HS-27A (cell line): Measurements from ENCODE around the gene KLHL29.

Experiments
- DNase-seq: peaks from one replicate; pipeline ENCODE4 v3.0.0-alpha.2; 2012; ENCODE audit warnings: low read depth, missing footprints

KLHL29 gene

DNA sequence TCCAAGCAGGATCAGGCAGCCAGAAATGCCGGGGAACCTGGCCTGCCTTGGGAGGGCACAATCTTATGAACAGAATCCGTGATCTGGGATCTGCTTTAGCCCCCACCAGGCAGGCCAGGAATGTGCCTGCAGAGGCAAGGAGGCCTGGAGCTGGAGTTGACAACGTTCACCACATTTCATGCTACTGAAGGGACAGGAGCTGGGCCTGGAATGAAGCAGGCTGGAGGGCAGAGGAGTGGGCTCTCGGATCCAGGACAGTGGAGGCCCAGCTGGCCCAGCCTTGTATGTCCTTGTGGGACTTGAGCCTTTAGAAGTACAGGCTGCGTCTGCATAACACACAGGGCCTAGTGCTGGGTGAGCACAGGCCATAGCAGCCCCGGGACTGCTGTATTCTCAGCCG, 91.8 kb downstream of the KLHL29 start:
- no peak for DNase-seq

- no peak for DNase-seq
These were observed 92.4 kb downstream of the KLHL29 start for GRCh38 chr2:23477392-23477791.

GRCh38 chr2:23478087-23478932, 93.3 kb downstream of the KLHL29 start:
- no peak for DNase-seq

DNA sequence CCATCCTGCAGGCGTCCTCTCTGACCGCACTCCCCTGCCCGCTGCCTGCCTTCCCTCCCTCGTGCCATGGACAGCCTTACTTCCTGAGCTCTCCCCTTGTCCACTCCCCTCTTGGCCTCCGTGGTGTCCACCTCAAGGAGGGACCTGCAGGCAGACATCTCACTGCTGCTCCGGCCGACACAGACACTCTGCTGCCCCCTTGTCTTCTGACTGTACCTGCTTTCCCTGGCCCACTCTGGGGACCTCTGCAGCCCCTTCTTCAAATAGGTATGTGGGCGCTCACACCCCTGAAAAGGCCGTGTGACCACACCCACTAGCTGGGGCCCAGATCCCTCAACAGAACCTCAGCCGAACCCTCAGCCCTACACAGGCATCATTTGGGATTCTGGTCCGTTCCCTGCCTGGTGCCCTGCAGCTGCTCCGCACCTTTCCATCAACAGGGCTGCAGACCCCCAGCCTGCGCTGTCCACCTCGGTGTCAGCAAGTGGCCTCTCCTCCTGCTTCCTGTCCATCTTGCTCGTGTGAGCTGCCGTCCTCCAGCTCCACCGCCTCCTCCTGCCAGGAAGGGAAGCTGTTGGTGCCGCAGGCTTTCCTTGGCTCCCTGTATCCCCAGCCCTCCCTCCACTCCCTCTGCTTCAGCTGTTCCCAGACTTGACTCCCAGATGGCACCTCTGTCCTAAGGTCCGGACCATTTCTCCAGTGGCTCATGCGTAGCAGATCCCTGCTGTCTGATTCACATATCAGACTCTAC, 94.1 kb downstream of the KLHL29 start:
- no peak for DNase-seq

DNA sequence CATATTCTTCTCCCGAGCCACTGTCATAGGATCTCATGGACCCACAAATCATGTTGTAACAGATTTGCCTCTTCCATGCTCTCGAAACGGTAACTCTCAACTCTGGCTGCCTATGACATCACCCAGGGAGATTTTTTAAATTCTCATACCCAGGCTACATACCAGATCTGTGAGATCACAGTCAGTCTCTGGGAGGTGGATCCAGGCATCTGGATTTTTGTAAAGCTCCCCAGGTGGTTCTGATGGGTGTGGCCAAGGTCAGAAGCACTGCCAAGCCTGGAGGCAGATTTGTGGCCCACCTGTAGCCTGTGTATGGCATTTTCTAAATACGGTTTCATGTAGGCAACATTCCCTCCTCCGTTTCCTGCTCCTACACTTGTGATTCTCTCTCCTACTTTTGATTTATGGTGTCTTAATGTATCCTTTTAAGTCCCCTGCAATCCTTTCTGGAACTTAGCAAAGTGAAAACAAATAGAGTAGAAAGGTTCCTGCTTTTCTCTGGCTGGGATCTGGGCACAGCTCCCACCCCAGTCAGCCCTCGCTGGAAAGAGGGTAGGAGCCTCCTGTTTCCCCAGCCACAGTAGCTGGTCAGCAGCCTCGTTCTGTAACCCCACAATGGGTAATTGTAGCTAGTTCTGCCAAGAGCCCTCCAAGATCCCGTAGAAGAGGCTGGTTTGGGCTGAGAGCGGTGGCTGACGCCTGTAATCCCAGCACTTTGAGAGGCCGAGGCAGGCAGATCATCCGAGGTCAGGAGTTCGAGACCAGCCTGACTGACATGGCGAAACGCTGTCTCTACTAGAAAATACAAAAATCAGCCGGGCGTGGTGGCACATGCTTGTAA, 96.2 kb downstream of the KLHL29 start:
- peak; percentile 81 for DNase-seq

- no peak for DNase-seq
These were observed 97.2 kb downstream of the KLHL29 start for GRCh38 chr2:23482188-23482587.

DNA sequence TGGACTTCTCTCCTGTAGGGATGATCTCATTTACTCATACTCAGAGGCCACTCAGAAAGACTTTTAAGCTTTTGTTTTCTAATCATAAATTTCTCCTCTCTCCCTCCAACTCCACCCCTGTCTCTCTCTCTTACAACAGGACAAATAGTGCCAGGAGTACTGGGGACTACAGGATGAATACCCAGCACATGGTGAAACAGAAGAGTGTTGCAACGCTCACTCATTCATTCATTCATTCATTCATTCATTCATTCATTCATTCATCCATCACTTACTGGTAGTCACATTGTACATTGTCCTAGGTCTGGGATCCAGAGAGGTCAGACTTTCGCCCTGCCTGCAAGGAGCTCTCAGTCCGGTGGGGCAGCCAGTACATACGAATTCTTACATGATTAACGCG, 97.6 kb downstream of the KLHL29 start:
- DNase-seq: no peak

DNA sequence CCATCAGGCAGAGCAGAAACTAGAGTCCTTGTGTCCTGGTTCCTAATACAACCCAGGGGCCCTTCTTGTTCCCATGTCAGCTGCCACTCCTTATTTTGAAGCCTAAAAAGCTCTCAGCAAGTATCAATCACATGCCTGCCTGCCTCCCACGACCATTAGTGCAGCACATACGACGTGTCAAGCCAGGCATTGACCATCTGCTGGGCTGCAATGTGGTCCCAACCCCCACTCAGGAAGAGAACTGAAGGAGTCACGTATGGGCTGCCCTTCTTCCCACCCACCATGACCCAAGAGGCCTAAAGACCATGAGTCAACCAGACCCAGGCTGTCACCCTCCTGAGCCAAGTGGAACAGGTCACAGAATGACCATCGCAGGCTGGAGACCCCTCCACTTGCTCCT, 98.8 kb downstream of the KLHL29 start:
- no peak for DNase-seq

GRCh38 chr2:23484275-23484674, 99.3 kb downstream of the KLHL29 start:
- DNase-seq: no peak

- DNase-seq: no peak
These were observed 99.8 kb downstream of the KLHL29 start for GRCh38 chr2:23484767-23485166.

DNA sequence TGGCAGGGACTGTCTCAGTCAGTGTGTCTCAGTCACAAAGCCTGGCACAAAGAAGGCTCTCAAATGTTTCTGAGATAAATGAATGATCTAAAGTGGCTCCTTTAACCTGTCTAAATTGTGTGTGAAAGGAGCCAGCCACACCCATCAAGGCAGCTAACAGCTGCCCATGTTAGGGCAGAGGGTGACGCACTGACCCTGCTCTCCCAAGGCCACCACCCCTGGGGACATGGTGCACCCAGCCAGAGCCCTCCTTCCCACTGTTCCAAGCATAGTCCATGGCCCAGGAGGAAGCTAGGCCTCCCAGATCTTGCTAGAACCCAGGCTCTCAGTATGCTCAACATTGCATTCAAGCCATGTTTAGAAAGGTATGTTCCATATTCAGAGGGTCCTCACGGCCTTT, 100.3 kb downstream of the KLHL29 start:
- no peak for DNase-seq

DNA sequence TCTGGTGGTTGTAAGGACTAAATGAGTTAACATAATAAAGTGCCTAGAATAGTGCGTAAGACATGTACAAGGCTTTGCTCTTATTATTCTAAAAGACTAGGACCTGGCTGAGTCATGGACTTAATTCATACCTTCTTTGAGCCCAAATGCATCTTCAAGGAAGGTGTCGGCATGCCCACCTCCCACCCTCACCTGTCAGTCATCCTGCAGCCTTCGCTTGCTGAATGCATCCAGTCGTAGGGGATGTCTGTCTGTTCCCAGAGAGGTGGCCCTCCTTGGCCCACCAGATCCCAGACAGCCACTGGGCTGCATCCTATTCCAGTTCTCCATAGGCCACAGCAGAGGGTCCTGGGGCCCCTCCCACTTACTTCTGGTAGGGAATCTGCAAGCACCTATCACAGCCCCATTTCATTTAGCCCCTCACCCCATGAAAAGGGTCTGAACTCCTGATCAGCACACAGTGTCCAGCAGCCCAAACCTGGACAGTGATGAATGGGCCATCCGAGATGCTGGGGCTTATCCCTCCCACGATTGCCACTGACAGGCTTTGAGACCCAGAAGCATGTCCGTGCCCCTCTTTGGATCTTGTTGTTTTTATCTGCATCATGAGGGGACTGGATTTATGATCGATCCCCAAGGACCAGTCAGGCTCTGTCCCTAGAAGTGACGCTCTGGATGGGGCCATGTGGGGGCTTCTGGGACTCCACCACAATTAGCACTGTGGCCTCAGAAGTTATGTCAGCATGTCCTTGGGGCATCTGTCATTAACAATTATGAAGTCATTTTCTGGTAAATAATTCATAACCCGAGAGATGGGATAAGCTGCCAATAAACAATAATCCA, 101.1 kb downstream of the KLHL29 start:
- no peak for DNase-seq

GRCh38 chr2:23486684-23487075, 101.7 kb downstream of the KLHL29 start:
- no peak for DNase-seq

- peak; percentile 67 for DNase-seq
These were observed 102.9 kb downstream of the KLHL29 start for GRCh38 chr2:23487735-23488492.

GRCh38 chr2:23488584-23488983, 103.6 kb downstream of the KLHL29 start:
- DNase-seq: no peak

DNA sequence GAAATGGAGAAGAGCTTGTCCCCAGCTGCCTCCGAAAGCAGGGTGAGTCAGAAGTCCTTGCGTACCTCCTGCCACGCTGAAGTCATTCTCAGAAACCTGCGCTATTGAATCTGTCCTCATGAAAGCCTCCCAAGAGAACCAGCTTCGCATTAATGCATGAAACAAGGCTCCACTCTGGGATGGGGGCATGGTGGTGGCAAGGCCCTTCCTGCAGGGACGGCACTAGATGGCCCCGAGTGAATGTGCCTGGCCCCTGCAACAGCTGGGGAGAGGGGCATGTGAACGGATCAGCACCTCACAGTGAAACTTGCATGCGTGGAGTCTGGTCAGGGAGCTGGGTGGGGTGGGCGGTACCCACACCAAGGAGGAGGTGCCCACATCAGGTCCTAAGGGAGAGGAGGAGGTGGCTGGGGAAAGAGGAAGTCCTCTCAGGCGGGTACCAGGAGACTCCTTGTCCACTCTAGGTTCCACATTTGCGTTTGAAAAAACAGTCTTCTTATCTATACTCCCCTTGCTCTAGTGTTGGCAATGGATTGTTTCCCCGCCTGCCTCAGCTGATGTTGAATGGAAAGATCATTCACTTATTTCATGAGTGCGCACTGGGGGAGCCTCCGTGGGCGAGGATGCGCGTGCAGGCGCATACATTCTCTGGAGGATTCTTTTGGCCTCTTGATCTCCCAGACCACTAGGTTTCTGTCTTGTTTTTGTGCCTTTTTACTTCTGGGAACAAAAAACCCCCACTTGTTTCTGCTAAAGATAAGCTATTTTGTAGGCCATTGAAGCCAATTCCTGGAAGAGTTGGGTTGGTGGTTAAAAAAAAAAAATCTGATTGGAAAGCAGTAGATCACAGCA, 104.7 kb downstream of the KLHL29 start:
- DNase-seq: no peak

- DNase-seq: no peak
These were observed 106.8 kb downstream of the KLHL29 start for GRCh38 chr2:23491591-23492336.

DNA sequence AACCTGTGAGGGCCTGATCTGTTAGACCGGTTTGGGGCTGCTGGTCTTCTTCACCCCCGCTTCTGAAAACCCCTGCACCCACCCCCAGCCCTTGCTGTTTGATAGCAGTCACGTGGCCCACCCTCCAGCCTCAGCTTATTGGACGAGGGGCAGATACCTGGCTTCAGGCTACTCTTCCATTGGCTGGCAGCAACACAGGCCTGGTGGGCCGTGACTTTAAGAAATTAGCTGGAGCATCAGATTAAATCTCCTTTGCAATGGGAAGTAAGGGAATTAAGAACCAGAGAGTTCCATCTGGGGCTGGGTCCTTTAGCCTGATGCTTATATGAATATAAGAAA, 107.3 kb downstream of the KLHL29 start:
- DNase-seq: no peak

- no peak for DNase-seq
These were observed 107.9 kb downstream of the KLHL29 start for GRCh38 chr2:23492921-23493320.
